ENCODE results near the gene MIOS.

Gene MIOS

GRCh38 chr7:7585241-7585928, 18.7 kb downstream of the MIOS start:
- DNase-seq (ENCODE audit: extremely low read depth, low read depth): no peak

GRCh38 chr7:7595451-7595850, 28.8 kb downstream of the MIOS start:
- DNase-seq (ENCODE audit: extremely low read depth, low read depth): no peak
- H3K4me3 ChIP-seq (replicated peaks; ENCODE audit: low read depth, low read length): no peak overlapping the region
- TF ChIP-seq CTCF (IDR thresholded peaks at IDR 0.05; ENCODE audit: low read depth, low read length, missing control alignments): no peak

More at GRCh38 chr7:7585241-7585928, 18.7 kb downstream of the MIOS start:
- no peak overlapping the region for H3K4me3 ChIP-seq (replicated peaks; ENCODE audit: low read depth, low read length)
- TF ChIP-seq CTCF (IDR thresholded peaks at IDR 0.05; ENCODE audit: low read depth, low read length, missing control alignments): no peak

GRCh38 chr7:7596176-7596575, 29.5 kb downstream of the MIOS start:
- no peak for TF ChIP-seq CTCF (IDR thresholded peaks at IDR 0.05; ENCODE audit: low read depth, low read length, missing control alignments)
- DNase-seq (ENCODE audit: extremely low read depth, low read depth): no peak
- H3K4me3 ChIP-seq (replicated peaks; ENCODE audit: low read depth, low read length): no peak overlapping the region

GRCh38 chr7:7607010-7607409, 40.3 kb downstream of the MIOS start:
- no peak overlapping the region for H3K4me3 ChIP-seq (replicated peaks; ENCODE audit: low read depth, low read length)
- no peak for DNase-seq (ENCODE audit: extremely low read depth, low read depth)
- TF ChIP-seq CTCF (IDR thresholded peaks at IDR 0.05; ENCODE audit: low read depth, low read length, missing control alignments): no peak

GRCh38 chr7:7609330-7609729, 42.6 kb downstream of the MIOS start:
- H3K4me3 ChIP-seq (replicated peaks; ENCODE audit: low read depth, low read length): no peak overlapping the region
- TF ChIP-seq CTCF (IDR thresholded peaks at IDR 0.05; ENCODE audit: low read depth, low read length, missing control alignments): no peak
- DNase-seq (ENCODE audit: extremely low read depth, low read depth): no peak

GRCh38 chr7:7612519-7612918, 45.8 kb downstream of the MIOS start:
- no peak for TF ChIP-seq CTCF (IDR thresholded peaks at IDR 0.05; ENCODE audit: low read depth, low read length, missing control alignments)
- no peak overlapping the region for H3K4me3 ChIP-seq (replicated peaks; ENCODE audit: low read depth, low read length)
- no peak for DNase-seq (ENCODE audit: extremely low read depth, low read depth)

- DNase-seq (ENCODE audit: extremely low read depth, low read depth): no peak
- no peak overlapping the region for H3K4me3 ChIP-seq (replicated peaks; ENCODE audit: low read depth, low read length)
- TF ChIP-seq CTCF (IDR thresholded peaks at IDR 0.05; ENCODE audit: low read depth, low read length, missing control alignments): no peak
These were observed 46.5 kb downstream of the MIOS start for GRCh38 chr7:7613210-7613609.
